H1 (cell line): Measurements from ENCODE around the gene HIGD1B. TPM values are rescaled to one million over a fixed set of nuclear protein-coding genes. Genes with fewer than 3 reads are reported as not detected.

Source experiments
- CTCF ChIA-PET: fragments of 300-600 bp; sonication (Branson Sonifier 250); formaldehyde crosslinking; loops from one replicate; lab custom pipeline; 2021; ENCODE audit not compliant: partially characterized antibody; lab: Charles Lee
- POLR2A ChIA-PET: fragments of 300-600 bp; sonication (Branson Sonifier 250); formaldehyde crosslinking; loops from one replicate; lab custom pipeline; 2021; ENCODE audit warnings: inconsistent platforms; ENCODE audit not compliant: partially characterized antibody; lab: Charles Lee
- DNase-seq, 2 experiments: peaks; one replicate each; pipeline versions ENCODE4 v3.0.0 to v3.0.0-alpha.2; 2010 to 2022; ENCODE audit warnings: low spot score in 2 of 2, low read depth in 1 of 2, mixed read lengths in 1 of 2
- FAIRE-seq: peaks from 2 replicates; lab custom pipeline; 2011; peaks lifted over from hg19 to GRCh38; lab: Jason Lieb, UNC
- H2AFZ ChIP-seq: 2 replicates; pipeline ENCODE4 v1.8.1; 2012; ENCODE audit warnings: low read length, inconsistent platforms
- H2AK5ac ChIP-seq: 2 replicates; pipeline ENCODE4 v1.6.1; 2013; ENCODE audit warnings: low read depth, low read length
- H2BK120ac ChIP-seq: replicated peaks from 2 replicates; pipeline ENCODE3; 2013; ENCODE audit warnings: low read depth, low read length, inconsistent platforms
- H2BK12ac ChIP-seq: 2 replicates; pipeline ENCODE4 v1.6.1; 2013; ENCODE audit warnings: low read depth, low read length
- H2BK15ac ChIP-seq: 2 replicates; pipeline ENCODE4 v1.6.1; 2013; ENCODE audit warnings: low read length
- H2BK20ac ChIP-seq: 2 replicates; pipeline ENCODE4 v1.6.1; 2013; ENCODE audit warnings: low read length
- H2BK5ac ChIP-seq: 2 replicates; pipeline ENCODE4 v1.6.1; 2013; ENCODE audit warnings: low read depth, low read length
- H3K14ac ChIP-seq: 2 replicates; pipeline ENCODE4 v1.6.1; 2013; ENCODE audit warnings: inconsistent platforms; ENCODE audit not compliant: insufficient read length
- H3K18ac ChIP-seq: 2 replicates; pipeline ENCODE4 v1.6.1; 2013; ENCODE audit warnings: low read length; ENCODE audit errors: extremely low read depth
- H3K23ac ChIP-seq: 2 replicates; pipeline ENCODE4 v1.6.1; 2013; ENCODE audit warnings: inconsistent platforms; ENCODE audit not compliant: insufficient read length
- H3K23me2 ChIP-seq: 2 replicates; pipeline ENCODE4 v1.6.1; 2013; ENCODE audit warnings: low read depth, low read length
- H3K27ac ChIP-seq: 2 replicates; pipeline ENCODE4 v1.6.1; 2011; ENCODE audit warnings: low read depth, low read length, inconsistent platforms
- H3K27me3 ChIP-seq, 4 experiments: replicated peaks in 1 of 4; 1 replicate in 1 of 4; 2 replicates in 3 of 4; pipeline versions ENCODE4 v1.6.1 to v1.8.1; 2011 to 2013; ENCODE audit warnings: low read length in 3 of 4, mild to moderate bottlenecking in 3 of 4, inconsistent platforms in 2 of 4, mixed read lengths in 2 of 4, moderate library complexity in 1 of 4; ENCODE audit not compliant: control insufficient read depth in 3 of 4, insufficient read depth in 3 of 4; ENCODE audit errors: extremely low read depth in 1 of 4
- H3K36me3 ChIP-seq, 4 experiments: 2 replicates each; pipeline versions ENCODE4 v1.6.1 to v1.8.1; 2011 to 2013; ENCODE audit warnings: mild to moderate bottlenecking in 4 of 4, low read length in 3 of 4, moderate library complexity in 2 of 4, control low read depth in 1 of 4, inconsistent platforms in 1 of 4; ENCODE audit not compliant: insufficient read depth in 4 of 4, control insufficient read depth in 2 of 4
- H3K4ac ChIP-seq: replicated peaks from 2 replicates; pipeline ENCODE3; 2013; ENCODE audit warnings: low read length, low read depth, mixed read lengths, inconsistent platforms; ENCODE audit not compliant: insufficient read length
- H3K4me1 ChIP-seq, 4 experiments: replicated peaks in 1 of 4; 1 replicate in 1 of 4; 2 replicates in 3 of 4; pipeline versions ENCODE4 v1.6.1 to v1.8.1; 2011 to 2013; ENCODE audit warnings: low read length in 3 of 4, inconsistent platforms in 2 of 4, mixed read lengths in 1 of 4; ENCODE audit not compliant: insufficient read depth in 4 of 4, control insufficient read depth in 3 of 4
- H3K4me2 ChIP-seq, 2 experiments: 2 replicates each; pipeline versions ENCODE4 v1.6.1 to v1.8.1; 2011 to 2013; ENCODE audit warnings: low read depth in 2 of 2, low read length in 2 of 2, control low read depth in 1 of 2, inconsistent platforms in 1 of 2, mild to moderate bottlenecking in 1 of 2; ENCODE audit not compliant: insufficient read depth in 1 of 2
- H3K4me3 ChIP-seq, 4 experiments: fragments of 200-600, 300-600 bp in 1 of 4; sonication (generic), shearing (Covaris generic), sonication (Bioruptor Twin) in 1 of 4; 2 replicates each; pipeline versions ENCODE4 v1.5.1 to v1.8.1; 2011 to 2016; ENCODE audit warnings: low read length in 4 of 4, low read depth in 3 of 4, control low read depth in 2 of 4, inconsistent platforms in 2 of 4, mild to moderate bottlenecking in 2 of 4, mixed read lengths in 1 of 4, moderate library complexity in 1 of 4; ENCODE audit not compliant: insufficient read depth in 2 of 4; ENCODE audit errors: extremely low read depth in 1 of 4
- H3K56ac ChIP-seq: replicated peaks from 2 replicates; pipeline ENCODE3; 2013; ENCODE audit warnings: low read depth, mild to moderate bottlenecking, mixed read lengths, low read length, inconsistent platforms; ENCODE audit not compliant: insufficient read length
- H3K79me1 ChIP-seq: 2 replicates; pipeline ENCODE4 v1.6.1; 2013; ENCODE audit warnings: low read depth, low read length, control low read depth
- H3K79me2 ChIP-seq, 2 experiments: 2 replicates each; pipeline versions ENCODE4 v1.6.1 to v1.8.1; 2012 to 2013; ENCODE audit warnings: low read length in 2 of 2, mild to moderate bottlenecking in 2 of 2, inconsistent platforms in 1 of 2; ENCODE audit not compliant: insufficient read depth in 2 of 2, control insufficient read depth in 1 of 2
- H3K9ac ChIP-seq, 4 experiments: replicated peaks in 1 of 4; 1 replicate in 1 of 4; 2 replicates in 3 of 4; pipeline versions ENCODE4 v1.6.1 to v1.8.1; 2011 to 2013; ENCODE audit warnings: low read depth in 3 of 4, low read length in 3 of 4, control low read depth in 2 of 4, mild to moderate bottlenecking in 2 of 4, moderate library complexity in 2 of 4, inconsistent platforms in 1 of 4; ENCODE audit errors: extremely low read depth in 1 of 4
- H3K9me3 ChIP-seq, 2 experiments: 2 replicates each; pipeline versions ENCODE4 v1.6.1 to v1.8.1; 2012 to 2013; ENCODE audit warnings: mild to moderate bottlenecking in 2 of 2, moderate library complexity in 2 of 2, control low read depth in 1 of 2, inconsistent platforms in 1 of 2, low read depth in 1 of 2, low read length in 1 of 2, mixed read lengths in 1 of 2; ENCODE audit not compliant: insufficient read depth in 2 of 2
- H4K20me1 ChIP-seq, 2 experiments: replicated peaks in 1 of 2; 2 replicates each; pipeline versions ENCODE3 to v1.8.1; 2011 to 2013; ENCODE audit warnings: inconsistent platforms in 2 of 2, low read length in 2 of 2, mild to moderate bottlenecking in 1 of 2; ENCODE audit not compliant: insufficient read depth in 2 of 2, control insufficient read depth in 1 of 2
- H4K5ac ChIP-seq: 2 replicates; pipeline ENCODE4 v1.6.1; 2013; ENCODE audit warnings: low read length, low read depth, mixed read lengths, inconsistent platforms; ENCODE audit not compliant: insufficient read length
- H4K8ac ChIP-seq: 2 replicates; pipeline ENCODE4 v1.8.0; 2013; ENCODE audit warnings: mild to moderate bottlenecking, moderate library complexity, low read length, inconsistent platforms; ENCODE audit not compliant: insufficient read depth; ENCODE audit errors: extremely low read depth
- H4K91ac ChIP-seq: replicated peaks from 2 replicates; pipeline ENCODE3; 2013; ENCODE audit warnings: low read length, mixed read lengths, inconsistent platforms; ENCODE audit not compliant: insufficient read length
- CEBPB ChIP-seq: IDR thresholded peaks from 2 replicates; pipeline ENCODE4 v1.6.1; 2012; ENCODE audit warnings: low read depth, low read length
- CREB1 ChIP-seq: IDR thresholded peaks from 2 replicates; pipeline ENCODE4 v1.6.1; 2012; ENCODE audit warnings: inconsistent platforms
- CTBP2 ChIP-seq: IDR thresholded peaks from 2 replicates; pipeline ENCODE4 v1.7.0; 2011; ENCODE audit warnings: borderline replicate concordance, mild to moderate bottlenecking, moderate library complexity, mixed read lengths, low read length; ENCODE audit not compliant: insufficient read depth, insufficient read length
- HDAC2 ChIP-seq, 2 experiments: fragments of 300-600 bp in 1 of 2; sonication (generic) in 1 of 2; IDR thresholded peaks; 2 replicates each; pipeline ENCODE4 v1.6.1; 2011 to 2012; ENCODE audit warnings: low read depth in 2 of 2, low read length in 2 of 2, mild to moderate bottlenecking in 2 of 2, moderate library complexity in 2 of 2, borderline replicate concordance in 1 of 2, inconsistent platforms in 1 of 2
- KDM1A ChIP-seq: fragments of 200-600, 300-600 bp; sonication (generic); IDR thresholded peaks from 2 replicates; pipeline ENCODE4 v1.7.1; 2016; ENCODE audit warnings: mild to moderate bottlenecking, low read length, borderline replicate concordance
- KDM4A ChIP-seq: IDR thresholded peaks from one replicate; pipeline ENCODE4 v1.7.1; 2012; ENCODE audit warnings: low read depth, mild to moderate bottlenecking, moderate library complexity, low read length, inconsistent platforms; ENCODE audit not compliant: severe bottlenecking
- KDM5A ChIP-seq: fragments of 200-600 bp; IDR thresholded peaks from 2 replicates; pipeline ENCODE4 v1.7.1; 2012; ENCODE audit warnings: mild to moderate bottlenecking, low read length, inconsistent platforms, mixed read lengths
- NANOG ChIP-seq: IDR thresholded peaks from 2 replicates; pipeline ENCODE4 v1.6.1; 2011; ENCODE audit warnings: low read length, low read depth, mild to moderate bottlenecking, inconsistent platforms; ENCODE audit not compliant: insufficient read depth, poor library complexity, severe bottlenecking
- PHF8 ChIP-seq: fragments of 200-600 bp; sonication (generic); conservative IDR thresholded peaks from 2 replicates; pipeline ENCODE4 v1.7.1; 2012; ENCODE audit warnings: low read depth, mild to moderate bottlenecking, inconsistent platforms, low read length, moderate library complexity
- RFX5 ChIP-seq: IDR thresholded peaks from 2 replicates; pipeline ENCODE4 v1.6.1; 2011; ENCODE audit warnings: low read depth, low read length, improper control_type of control experiment, borderline replicate concordance
- RXRA ChIP-seq: IDR thresholded peaks from 2 replicates; pipeline ENCODE4 v1.6.1; 2011; ENCODE audit warnings: low read depth, mild to moderate bottlenecking, low read length, moderate library complexity; ENCODE audit not compliant: insufficient read depth
- SP1 ChIP-seq: IDR thresholded peaks from 2 replicates; pipeline ENCODE4 v1.6.1; 2011; ENCODE audit warnings: low read depth, low read length
- TAF7 ChIP-seq: optimal IDR thresholded peaks from 2 replicates; pipeline ENCODE3; 2011; ENCODE audit warnings: low read depth, mild to moderate bottlenecking, inconsistent platforms, low read length, moderate library complexity, borderline replicate concordance
- TCF12 ChIP-seq: IDR thresholded peaks from 2 replicates; pipeline ENCODE4 v1.6.1; 2011; ENCODE audit warnings: low read depth, mild to moderate bottlenecking, low read length
- WGBS, 2 experiments: shearing (Covaris generic) in 1 of 2; methylation state at CpG; one replicate each; pipeline versions ENCODE4 v1.1.6 to v1.1.7; 2013 to 2015; ENCODE audit warnings: low lambda C conversion rate in 2 of 2, mixed read lengths in 2 of 2, inconsistent platforms in 1 of 2, low coverage in 1 of 2, missing lambda C conversion rate in 1 of 2; ENCODE audit not compliant: insufficient replicate concordance in 2 of 2, insufficient coverage in 1 of 2, insufficient read length in 1 of 2; ENCODE audit errors: extremely low coverage in 1 of 2, missing lambda C conversion rate in 1 of 2; 5-methylcytosine and 5-hydroxymethylcytosine counted together
- polyA plus RNA-seq, 7 experiments: library from polyadenylated mRNA; depleted of rRNA in 3 of 7; stranded (reverse) in 5 of 7; unstranded in 2 of 7; fragments of >200 nt in 5 of 7; fragments of 200-250 nt in 2 of 7; gene quantifications; 1 replicate in 5 of 7; 2 replicates in 1 of 7; 4 replicates in 1 of 7; pipeline versions ENCODE4 v1.2.1 to v1.2.3, GENCODE V29; 2011 to 2013; ENCODE audit warnings: missing spikeins in 2 of 7, mixed read lengths in 2 of 7
- total RNA-seq: library from RNA; stranded (reverse); fragmentation: NEBNext Ultra II Directional; extraction: Animal tissue kit (Norgen Biotek cat#: 25700); gene quantifications from 2 replicates; pipeline ENCODE4 v1.2.1, GENCODE V29; 2021

HIGD1B gene
- total and polyA plus RNA-seq, 2 of the 8 experiments (the other 6 are each of a cell fraction or from before 2014, with no cell fraction given): not detected

DNA sequence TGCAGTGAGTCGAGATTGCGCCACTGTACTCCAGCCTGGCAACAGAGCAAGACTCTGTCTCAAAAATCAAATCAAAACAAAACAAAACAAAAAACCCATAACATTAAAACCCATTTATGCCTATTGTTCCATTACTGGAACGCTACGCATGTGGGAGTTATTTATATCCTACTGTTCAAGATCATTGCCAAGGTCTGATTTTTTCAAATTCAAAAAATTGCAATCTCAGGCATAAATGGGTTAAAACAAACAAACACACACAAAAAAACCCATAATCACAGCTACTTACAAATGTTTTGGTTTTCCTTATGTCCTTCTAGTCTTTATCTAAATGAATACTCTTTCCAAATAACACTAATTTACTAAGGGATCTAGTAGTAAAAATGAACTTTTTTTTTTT, 35.4 kb upstream of the HIGD1B start:
- POLR2A ChIA-PET: interaction anchor here (1.0 to 2.3 kb wide), 4 partner anchors 13 to 50 kb away, joined by 3 to 7 read pairs (median 4); no protein-coding TSS in a partner anchor
- TF ChIP-seq PHF8 (no peak), CREB1 (no peak), TAF7 (no peak), KDM1A (no peak), KDM4A (no peak), RFX5 (no peak), SP1 (no peak), KDM5A (no peak), HDAC2 (IDR thresholded peaks at IDR 0.05; ENCODE audit: borderline replicate concordance in 1 of 2, low read depth in 2 of 2, low read length in 2 of 2) (no peak), NANOG (no peak), TCF12 (no peak), CTBP2 (no peak), RXRA (no peak), CEBPB (no peak)

More for the DNA sequence above, 35.4 kb upstream of the HIGD1B start:
- Histone ChIP-seq H3K36me3 (no peaks in the 10 kb centered on the region; a peak in 2 of 8 replicates), H3K14ac (no peak overlapping the region), H3K79me1 (peaks cover 5% of the 10 kb centered on the region; the same call in 1 of the 2 replicates), H3K4ac (no peak overlapping the region), H2BK15ac (no peak overlapping the region), H4K8ac (no peak overlapping the region), H3K9ac (no peak overlapping the region), H2BK20ac (no peak overlapping the region), H3K4me3 (no peak overlapping the region), H2BK12ac (no peak overlapping the region), H3K23me2 (no peaks in the 10 kb centered on the region), H2AK5ac (no peak overlapping the region), H2AFZ (no peak overlapping the region), H3K23ac (no peak overlapping the region), H4K20me1 (peaks cover 16 to 18% of the 10 kb centered on the region in 2 experiments), H3K18ac (no peak overlapping the region), H3K4me2 (no peak overlapping the region), H3K27ac (no peak overlapping the region), H2BK5ac (no peak overlapping the region), H3K79me2 (peaks cover 13 to 92% of the 10 kb centered on the region in 2 experiments; a peak in 3 of 4 replicates), H3K56ac (no peak overlapping the region), H3K27me3 (no peaks in the 10 kb centered on the region), H3K9me3 (no peaks in the 10 kb centered on the region), H4K5ac (no peak overlapping the region), H3K4me1 (no peaks in the 10 kb centered on the region), H4K91ac (no peak overlapping the region), H2BK120ac (no peak overlapping the region)
- no peak for DNase-seq
- FAIRE-seq: no peak
- WGBS, 2 experiments: 98% methylated on average over 4 of the region's 4 CpGs; no CpG with 5 or more reads in 1 of the 2 experiments
- CTCF ChIA-PET: interaction anchor here (1.2 to 1.3 kb wide), 2 partner anchors 20 to 33 kb away, joined by 4 to 7 read pairs; no protein-coding TSS in a partner anchor
